ENCODE measurements around the gene EVPL. TPM values are rescaled to one million over a fixed set of nuclear protein-coding genes. Genes with fewer than 3 reads are reported as not detected.

The EVPL gene
- total and polyA plus RNA-seq, 2 of the 13 experiments (the other 11 are each of a cell fraction or from before 2014, with no cell fraction given): 2.1 to 8.2 TPM

DNA sequence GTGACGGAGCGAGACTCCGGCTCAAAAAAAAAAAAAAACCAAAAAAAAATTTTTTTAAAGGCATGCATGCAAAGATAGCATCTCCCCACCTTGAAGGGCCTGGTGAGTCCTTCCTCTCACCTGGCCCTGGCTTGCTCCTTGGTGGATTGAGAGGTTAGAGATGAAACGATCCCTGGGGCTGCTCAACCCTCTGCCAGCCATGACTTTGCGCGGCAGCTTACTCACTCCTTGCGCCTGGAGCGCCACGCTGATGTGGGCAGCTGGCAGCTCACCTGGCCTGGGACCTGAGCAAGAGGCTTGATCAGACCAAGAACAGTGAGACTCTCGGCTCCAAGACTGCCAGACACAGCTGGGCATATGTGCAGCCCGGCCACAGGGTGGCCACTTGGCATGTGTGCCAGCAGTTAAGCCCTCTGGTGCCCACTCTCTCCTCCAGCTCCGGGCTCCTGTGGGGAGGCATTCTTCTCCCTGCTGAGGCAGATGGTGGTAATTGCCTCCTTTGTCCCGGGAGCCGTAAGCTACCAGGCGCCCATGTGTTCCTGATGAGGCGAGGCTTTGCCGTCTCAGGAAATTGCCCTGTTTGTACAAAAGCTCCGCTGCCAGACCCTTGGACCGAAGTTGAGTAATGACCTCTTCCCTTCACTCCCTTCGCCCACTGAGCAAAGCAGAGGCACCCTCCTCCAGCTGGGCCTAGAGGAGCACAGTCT, 5.1 kb upstream of the EVPL start (continued):
- TF ChIP-seq FOXP1 (IDR thresholded peaks at IDR 0.05) (no peak), FOXP1 (CRISPR knock-in tag; IDR thresholded peaks at IDR 0.05) (0 out of 2 replicates have a peak, but pooled peaks have one; percentile 10), FOSL1 (CRISPR knock-in tag; IDR thresholded peaks at IDR 0.05; ENCODE audit: borderline replicate concordance) (no peak), NFATC3 (CRISPR knock-in tag; IDR thresholded peaks at IDR 0.05) (0 out of 2 replicates have a peak, but pooled peaks have one; percentile 30), SMARCE1 (IDR thresholded peaks at IDR 0.05; ENCODE audit: borderline replicate concordance) (no peak), ZNF136 (CRISPR knock-in tag; IDR thresholded peaks at IDR 0.05; ENCODE audit: low read depth) (no peak), SPEN (CRISPR knock-in tag; IDR thresholded peaks at IDR 0.05; ENCODE audit: low read depth) (peak; percentile 46; the same call in 1 of the 2 replicates), ZNF460 (CRISPR knock-in tag; IDR thresholded peaks at IDR 0.05; ENCODE audit: borderline replicate concordance) (no peak), MED13 (CRISPR knock-in tag; IDR thresholded peaks at IDR 0.05) (0 out of 2 replicates have a peak, but pooled peaks have one; percentile 10), JUND (CRISPR knock-in tag; IDR thresholded peaks at IDR 0.05) (0 out of 2 replicates have a peak, but pooled peaks have one; percentile 21), ZNF773 (CRISPR knock-in tag; IDR thresholded peaks at IDR 0.05; ENCODE audit: borderline replicate concordance) (no peak), ZNF335 (CRISPR knock-in tag; IDR thresholded peaks at IDR 0.05) (no peak), ZNF543 (CRISPR knock-in tag; IDR thresholded peaks at IDR 0.05) (0 out of 2 replicates have a peak, but pooled peaks have one; percentile 21), RXRA (CRISPR knock-in tag; IDR thresholded peaks at IDR 0.05) (peak; percentile 60), KDM3A (CRISPR knock-in tag; IDR thresholded peaks at IDR 0.05; ENCODE audit: low read depth) (peak; percentile 54; the same call in 1 of the 2 replicates), NR2F1 (CRISPR knock-in tag; IDR thresholded peaks at IDR 0.05) (0 out of 4 replicates have a peak, but pooled peaks of 1 of the 2 experiments have one; percentile 9), ZNF557 (CRISPR knock-in tag; IDR thresholded peaks at IDR 0.05) (no peak), CBFB (CRISPR knock-in tag; IDR thresholded peaks at IDR 0.05) (0 out of 2 replicates have a peak, but pooled peaks have one; percentile 51), SP5 (CRISPR knock-in tag; IDR thresholded peaks at IDR 0.05; ENCODE audit: borderline replicate concordance, low read depth) (0 out of 2 replicates have a peak, but pooled peaks have one; percentile 23), ISL2 (CRISPR knock-in tag; IDR thresholded peaks at IDR 0.05) (peak; percentile 61; the same call in 1 of the 2 replicates), ZBTB7B (CRISPR knock-in tag; IDR thresholded peaks at IDR 0.05) (peak; percentile 67; the same call in 1 of the 2 replicates), STAT5B (CRISPR knock-in tag; IDR thresholded peaks at IDR 0.05) (no peak), ZNF253 (CRISPR knock-in tag; IDR thresholded peaks at IDR 0.05; ENCODE audit: borderline replicate concordance) (no peak), NKX3-1 (CRISPR knock-in tag; IDR thresholded peaks at IDR 0.05) (peak; percentile 75; the same call in 1 of the 2 replicates), CBX5 (CRISPR knock-in tag; IDR thresholded peaks at IDR 0.05; ENCODE audit: borderline replicate concordance) (no peak; the same call in 1 of the 2 replicates), SP1 (IDR thresholded peaks at IDR 0.05) (no peak), SP1 (CRISPR knock-in tag; IDR thresholded peaks at IDR 0.05) (0 out of 2 replicates have a peak, but pooled peaks have one; percentile 17), ZNF30 (CRISPR knock-in tag; IDR thresholded peaks at IDR 0.05) (no peak), HMG20A (CRISPR knock-in tag; IDR thresholded peaks at IDR 0.05; ENCODE audit: borderline replicate concordance) (peak; percentile 67)
- TF ChIP-seq, protein P1, sequence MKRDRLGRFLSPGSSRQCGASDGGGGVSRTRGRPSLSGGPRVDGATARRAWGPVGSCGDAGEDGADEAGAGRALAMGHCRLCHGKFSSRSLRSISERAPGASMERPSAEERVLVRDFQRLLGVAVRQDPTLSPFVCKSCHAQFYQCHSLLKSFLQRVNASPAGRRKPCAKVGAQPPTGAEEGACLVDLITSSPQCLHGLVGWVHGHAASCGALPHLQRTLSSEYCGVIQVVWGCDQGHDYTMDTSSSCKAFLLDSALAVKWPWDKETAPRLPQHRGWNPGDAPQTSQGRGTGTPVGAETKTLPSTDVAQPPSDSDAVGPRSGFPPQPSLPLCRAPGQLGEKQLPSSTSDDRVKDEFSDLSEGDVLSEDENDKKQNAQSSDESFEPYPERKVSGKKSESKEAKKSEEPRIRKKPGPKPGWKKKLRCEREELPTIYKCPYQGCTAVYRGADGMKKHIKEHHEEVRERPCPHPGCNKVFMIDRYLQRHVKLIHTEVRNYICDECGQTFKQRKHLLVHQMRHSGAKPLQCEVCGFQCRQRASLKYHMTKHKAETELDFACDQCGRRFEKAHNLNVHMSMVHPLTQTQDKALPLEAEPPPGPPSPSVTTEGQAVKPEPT (CRISPR knock-in tag; IDR thresholded peaks at IDR 0.05; ENCODE audit: low read depth): peak; percentile 58; the same call in 1 of the 2 replicates
- TF ChIP-seq, protein P2, sequence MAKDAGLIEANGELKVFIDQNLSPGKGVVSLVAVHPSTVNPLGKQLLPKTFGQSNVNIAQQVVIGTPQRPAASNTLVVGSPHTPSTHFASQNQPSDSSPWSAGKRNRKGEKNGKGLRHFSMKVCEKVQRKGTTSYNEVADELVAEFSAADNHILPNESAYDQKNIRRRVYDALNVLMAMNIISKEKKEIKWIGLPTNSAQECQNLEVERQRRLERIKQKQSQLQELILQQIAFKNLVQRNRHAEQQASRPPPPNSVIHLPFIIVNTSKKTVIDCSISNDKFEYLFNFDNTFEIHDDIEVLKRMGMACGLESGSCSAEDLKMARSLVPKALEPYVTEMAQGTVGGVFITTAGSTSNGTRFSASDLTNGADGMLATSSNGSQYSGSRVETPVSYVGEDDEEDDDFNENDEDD (CRISPR knock-in tag; IDR thresholded peaks at IDR 0.05; ENCODE audit: borderline replicate concordance): peak; percentile 69; the same call in 1 of the 2 replicates

All from HepG2 (cell line).